ENCODE measurements around the gene OVAAL.

The OVAAL gene

DNA sequence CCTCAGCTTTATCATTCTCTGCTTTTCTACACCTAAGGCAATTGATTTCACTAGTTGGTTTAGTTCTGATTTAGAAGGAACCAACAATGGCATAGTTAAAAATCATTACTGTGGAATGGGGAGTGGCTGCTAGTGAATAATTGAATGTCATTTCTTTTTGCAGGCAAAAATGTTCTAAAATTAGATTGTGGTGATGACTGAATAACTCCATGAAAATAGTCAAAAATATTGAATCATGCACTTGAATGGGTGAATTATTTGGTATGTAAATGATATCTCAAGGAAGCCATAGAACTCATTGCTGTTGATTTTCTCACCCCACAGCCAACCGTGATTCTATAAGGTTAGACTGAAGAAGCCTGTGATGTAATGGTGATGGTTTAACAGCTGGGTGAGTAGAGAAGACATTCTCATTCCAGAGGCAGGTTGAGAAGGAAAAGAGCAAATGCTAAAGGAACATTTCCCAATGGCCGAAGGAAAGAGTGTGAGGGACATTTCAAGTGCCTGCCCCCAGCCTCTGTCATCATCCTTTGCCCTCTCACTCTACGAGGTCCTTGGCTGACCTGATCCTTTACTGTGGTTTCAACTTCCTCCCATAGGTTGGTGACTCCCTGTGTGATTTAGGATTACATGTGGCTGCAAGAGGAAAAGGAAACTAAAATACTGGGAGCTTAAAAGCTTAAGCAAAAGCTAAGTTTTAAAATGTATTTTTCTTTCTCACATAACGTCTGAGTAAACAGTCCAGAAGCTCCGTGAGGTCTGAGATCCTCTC, 12.5 kb downstream of the OVAAL start:
- no peak for DNase-seq

DNA sequence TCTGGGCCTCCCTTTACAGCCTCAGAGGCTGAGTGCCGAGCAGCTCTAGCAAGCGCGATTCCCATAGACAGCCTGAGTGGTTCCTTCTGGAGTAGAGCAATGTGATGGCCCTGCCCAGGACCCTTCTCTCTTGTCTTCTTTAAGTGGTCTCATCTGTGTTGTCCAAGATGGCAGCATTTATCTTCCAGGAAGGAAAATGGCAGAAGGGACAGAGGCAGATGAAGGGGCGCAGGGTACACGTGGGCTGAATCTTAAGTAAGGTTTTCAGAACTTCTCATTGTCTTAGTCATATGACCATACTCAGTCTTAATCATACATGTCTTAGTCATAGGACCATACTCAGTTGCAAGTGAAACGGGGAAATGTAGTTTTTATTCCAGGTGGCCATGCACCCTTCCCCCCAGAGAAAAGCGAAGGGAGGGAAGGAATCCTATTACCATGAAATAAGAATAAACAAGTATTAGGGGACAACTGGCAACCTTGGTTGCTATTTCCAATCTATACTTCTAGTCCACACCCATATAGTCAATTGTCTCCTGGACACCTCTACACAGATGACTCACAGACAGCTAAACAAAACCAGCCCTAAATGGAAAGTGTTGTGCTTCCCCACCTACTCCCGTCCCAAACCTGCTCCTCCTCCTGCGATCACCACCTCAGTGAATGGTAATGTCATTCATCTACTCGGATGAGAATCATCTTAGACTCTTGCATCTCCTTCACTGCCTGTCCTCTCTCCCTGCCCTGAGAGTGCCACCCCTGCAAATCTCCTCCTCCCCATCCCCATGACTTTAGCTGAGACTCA, 13.3 kb downstream of the OVAAL start:
- DNase-seq: peak; percentile 58

DNA sequence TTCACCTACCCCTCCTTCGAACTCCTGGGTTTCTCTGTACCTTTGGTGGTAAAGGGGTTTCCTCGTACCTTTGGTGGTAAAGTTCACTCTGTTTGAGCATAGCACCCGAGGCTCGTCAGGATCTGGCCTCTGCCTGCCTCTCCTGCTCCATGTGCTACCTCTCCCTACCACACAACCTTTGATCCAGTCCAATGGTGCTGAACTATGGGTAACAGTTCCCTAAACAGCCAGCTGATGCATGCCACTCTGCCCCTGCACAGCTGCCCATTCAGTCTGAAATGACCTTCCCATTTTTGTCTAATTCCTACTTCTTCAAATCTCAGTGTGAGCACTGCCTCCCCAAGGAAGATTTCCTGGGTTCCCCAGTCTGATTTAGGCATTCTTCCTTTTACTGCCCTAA, 14.0 kb downstream of the OVAAL start:
- no peak for DNase-seq

DNA sequence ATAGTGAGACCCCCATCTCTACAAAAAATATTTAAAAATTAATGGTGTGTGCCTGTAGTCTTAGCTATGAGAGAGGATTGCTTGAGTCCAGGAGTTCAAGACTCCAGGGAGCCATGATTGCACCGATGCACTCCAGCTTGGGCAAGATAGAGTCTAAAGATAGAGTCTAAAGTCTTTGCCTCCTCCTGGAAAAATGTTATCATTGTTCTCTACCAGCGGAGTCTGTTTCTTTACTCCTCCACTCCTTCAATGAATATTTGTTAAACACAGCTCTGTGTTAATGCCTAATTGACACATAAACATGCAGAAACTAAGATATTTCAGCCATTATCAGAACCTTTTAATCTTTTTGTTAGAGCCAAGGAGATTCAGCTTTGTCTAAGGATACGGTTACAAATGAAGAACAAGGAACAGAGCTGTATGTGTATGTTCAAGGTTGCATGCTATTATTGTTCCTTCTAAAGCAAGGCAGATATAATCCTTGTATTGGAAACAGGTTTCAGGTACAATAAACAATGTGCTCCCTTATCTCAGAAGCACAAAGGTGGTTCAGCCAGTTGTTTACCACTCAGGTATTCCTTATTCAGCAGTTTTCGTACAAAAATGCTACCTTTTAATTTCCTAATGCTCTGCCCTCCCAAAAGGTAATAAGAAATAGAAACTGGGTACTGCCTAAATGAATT, 15.4 kb downstream of the OVAAL start:
- DNase-seq: no peak

DNA sequence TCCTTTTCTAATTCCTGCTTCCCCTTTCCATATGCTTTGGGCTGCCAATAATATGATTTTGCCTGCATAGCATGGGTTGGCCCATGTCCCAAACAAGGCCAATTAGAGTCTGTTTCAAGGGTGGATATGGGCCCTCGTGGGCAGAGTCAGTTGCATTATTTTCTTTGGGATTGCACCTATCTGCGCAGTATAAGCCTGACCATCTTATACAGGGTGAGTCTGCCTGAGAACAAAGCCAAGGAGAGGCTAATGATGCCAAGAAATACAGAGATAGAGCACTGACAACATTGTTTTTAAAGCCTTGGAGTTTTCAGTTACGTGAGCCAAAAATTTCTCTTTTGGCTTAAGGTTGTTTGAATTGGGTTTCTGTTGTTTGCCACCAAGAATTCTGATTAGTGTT, 18.6 kb downstream of the OVAAL start:
- no peak for DNase-seq

DNA sequence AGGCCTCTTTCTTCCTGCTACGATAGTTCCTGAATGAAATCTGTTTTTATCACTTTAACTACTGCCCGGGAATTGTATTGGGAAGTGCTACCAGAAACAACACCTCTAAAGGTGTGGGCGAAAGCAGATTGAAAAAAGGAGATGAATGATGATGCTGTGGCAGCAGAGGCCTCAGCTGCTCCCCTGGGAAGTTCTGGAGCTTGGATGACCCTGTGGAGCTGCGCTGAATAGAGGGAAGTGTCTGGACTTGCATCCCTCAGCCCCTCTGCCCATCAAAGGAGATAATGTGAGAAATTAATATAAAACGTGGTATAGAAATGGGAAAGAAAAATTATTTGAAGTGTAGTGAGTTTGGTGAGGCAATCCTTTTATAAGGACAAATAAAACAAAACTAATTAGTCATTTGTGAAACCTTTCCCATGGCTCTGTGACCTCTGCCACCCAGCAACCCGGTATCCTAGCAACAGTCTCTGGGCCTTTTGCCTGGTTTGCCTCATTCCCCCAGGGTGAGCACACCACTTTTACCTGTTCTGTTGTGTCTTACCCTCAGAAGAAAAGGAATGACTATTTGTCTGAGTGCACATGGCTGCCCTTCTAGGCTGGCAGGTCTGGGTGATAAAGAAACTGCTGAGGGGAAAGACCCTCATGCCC, 21.3 kb downstream of the OVAAL start:
- DNase-seq: no peak

DNA sequence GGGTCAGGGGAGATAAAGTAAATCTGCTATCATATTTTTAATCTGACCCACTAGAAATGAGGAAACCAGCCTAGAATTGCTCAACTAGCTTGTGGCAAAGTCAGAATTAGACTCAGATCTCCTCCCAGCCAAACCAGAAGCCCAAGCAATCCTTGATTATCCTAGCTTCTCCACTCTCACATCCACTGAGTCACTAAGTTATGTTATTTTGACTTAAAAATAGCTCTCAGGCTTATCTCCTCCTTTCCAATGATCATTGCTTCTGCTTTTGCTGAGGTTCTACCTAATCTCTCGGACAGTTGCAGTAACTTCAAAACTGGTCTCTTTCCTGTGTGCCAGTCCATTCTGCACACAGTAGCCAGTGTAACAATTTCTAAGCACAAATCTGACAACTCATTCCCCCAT, 22.9 kb downstream of the OVAAL start:
- no peak for DNase-seq

DNA sequence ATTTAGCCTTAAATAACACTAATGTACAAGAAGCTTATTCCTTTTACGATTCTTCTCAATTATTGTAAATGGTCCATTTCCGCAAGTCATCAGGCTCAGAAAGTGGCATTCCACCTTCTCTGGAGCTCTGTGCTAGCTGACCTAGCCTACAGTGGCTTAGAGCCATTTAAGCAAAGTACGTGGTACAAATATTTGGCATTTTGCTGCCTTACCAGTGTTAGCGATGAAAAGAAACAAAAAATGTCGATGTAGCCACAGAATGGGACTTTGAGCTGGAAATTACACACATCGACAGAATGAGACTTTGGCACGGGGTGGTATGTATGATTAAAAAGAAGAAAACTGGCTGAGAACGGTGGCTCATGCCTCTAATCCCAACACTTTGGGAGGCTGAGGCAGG, 26.1 kb downstream of the OVAAL start:
- no peak for DNase-seq

DNA sequence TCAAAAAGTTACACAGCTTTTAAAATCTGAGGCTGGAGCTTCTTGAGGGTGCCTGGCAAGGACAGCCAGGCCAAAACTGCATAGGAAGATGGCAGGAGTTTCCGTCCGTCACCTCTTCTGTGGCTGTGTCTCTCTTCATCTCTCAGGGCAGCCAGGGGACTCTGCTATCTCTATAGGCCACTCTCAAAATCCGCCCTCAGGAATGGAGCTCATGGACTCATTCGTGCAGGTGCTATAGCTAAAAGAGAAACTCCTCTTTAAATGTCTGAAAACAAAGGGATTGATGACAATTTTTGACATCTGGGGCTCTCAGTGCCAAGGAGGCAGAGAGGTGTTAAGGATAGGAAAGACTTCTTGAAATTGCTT, 27.2 kb downstream of the OVAAL start:
- no peak for DNase-seq

DNA sequence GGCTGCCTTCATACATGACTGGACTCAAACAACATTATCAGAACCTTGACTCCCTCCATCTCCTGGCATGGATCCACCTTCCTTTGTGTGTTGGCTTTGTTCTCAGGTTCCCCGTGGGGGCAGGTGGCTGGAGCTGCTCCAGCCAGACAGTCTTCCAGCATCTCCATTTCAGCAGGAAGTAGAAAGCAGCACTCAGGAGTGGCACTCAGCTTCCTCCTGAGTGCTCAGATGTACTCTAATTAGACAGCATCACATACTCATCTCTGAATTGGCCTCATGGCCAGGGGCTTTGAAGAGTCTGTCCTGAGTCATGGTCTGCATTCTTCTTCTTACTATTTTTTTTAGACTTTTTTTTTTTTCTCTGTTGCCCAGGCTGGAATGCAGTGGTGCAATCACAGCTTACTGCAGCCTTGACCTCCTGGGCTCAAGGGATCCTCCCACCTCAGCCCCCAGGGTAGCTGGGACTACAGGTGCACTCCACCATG, 27.9 kb downstream of the OVAAL start:
- DNase-seq: no peak

DNA sequence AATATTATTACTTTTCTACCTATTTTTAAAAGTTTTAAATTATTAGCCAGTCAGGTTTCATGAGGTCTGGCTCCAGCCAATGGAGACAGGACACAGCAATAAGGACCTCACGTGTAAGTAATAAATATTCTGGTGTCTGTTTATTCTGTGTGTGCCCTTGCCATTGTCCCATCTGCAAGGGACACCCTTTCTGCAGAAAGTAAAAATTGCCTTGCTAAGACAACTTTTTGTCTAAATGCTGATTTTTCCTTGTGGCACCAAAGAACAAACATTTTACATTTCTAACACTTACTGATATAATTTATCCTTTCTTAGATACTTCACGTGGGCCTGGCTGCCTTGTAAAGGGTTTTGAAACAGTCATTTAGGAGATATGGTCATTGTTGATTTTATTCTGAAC, 29.4 kb downstream of the OVAAL start:
- DNase-seq: no peak

DNA sequence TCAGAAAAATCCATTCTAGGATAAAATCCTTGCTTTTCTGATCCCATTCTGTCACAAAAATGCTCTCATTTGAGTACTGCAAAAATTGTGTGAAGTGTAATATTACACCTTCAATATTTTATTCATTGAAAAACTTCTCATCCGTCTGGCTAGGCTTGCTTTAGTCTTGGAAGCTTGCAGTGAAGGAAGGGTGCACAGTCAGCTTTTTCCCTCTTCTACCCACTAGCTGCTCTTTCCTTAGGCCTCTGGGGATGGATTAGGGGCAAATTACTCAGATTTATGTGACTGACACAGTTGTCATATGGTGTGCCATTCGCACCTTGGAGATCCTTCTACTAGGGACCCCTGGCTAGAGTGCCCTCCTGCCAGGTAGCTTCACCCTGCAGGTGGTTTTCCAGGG, 32.1 kb downstream of the OVAAL start:
- DNase-seq: no peak

DNA sequence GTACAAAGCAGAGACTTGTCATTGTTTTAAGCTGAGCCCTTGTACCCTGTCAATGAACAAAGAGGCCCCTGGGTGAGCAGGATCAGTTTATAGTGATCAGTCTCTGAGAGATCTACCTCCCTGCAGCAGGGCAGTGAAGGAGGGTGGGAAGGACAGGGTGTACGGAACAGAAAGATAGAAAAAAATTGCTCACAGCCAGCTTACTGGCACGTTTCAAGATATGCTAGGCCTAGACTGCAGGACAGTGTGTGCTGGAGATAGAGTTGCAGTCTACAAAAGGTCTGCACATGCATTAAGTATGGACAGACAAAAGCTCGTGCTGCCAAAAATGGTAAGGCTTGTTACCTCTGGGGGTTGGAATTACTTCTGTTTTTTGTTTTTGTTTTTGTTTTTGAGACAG, 34.6 kb downstream of the OVAAL start:
- DNase-seq: no peak

DNA sequence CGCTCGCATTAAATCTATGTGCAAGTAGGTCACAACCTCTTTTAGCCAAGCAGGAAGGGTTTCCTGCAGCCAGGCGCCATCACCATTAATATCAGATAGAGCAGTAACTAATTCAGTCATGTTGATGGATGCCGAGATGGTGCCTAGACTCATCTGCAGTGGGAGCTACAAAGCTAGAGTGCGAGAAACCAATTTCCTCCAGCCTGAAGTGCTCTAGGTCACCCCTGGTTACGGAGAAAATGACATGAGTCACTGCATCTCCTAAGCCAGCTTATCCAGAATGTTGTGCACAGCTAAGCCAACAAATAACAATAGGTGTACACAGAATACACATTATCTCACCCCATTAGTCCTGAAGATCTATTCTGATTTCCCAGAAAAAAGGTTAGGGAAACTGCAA, 36.0 kb downstream of the OVAAL start:
- no peak for DNase-seq

DNA sequence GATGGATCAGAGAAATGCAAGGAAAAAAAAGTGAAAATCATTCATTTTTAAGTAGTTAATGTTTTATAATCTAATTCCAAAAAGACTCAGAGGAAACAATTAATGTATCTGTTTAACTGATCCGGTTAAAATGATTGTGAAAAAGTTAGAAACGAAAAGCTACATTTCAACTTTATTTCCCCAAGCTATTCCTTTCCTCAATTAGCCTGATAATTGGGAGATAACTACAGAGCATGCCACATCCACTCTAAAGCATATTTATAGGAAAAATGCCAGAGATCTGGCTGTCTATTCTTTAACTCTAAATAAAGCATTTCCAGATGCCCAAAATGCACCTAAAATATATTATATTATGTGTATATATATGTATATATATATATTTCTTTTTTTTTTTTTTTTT, 37.2 kb downstream of the OVAAL start:
- no peak for DNase-seq

DNA sequence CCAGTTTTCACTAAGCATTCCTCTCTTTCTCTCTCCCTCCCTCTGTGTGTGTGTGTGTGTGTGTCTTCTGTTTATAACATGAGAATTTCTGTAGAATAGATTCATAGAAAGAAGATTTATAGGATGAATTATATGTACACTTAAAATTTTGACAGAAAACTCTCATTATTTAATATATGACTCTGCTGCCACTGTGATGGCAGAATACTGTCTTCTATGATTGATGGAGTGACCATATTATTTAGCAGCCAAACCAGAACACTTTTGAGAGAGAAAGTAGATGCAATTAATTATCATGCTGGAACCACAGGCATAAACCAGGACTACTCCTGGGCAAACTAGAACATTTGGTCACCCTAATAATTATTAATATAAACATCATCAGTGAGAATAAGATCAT, 38.8 kb downstream of the OVAAL start:
- DNase-seq: no peak

DNA sequence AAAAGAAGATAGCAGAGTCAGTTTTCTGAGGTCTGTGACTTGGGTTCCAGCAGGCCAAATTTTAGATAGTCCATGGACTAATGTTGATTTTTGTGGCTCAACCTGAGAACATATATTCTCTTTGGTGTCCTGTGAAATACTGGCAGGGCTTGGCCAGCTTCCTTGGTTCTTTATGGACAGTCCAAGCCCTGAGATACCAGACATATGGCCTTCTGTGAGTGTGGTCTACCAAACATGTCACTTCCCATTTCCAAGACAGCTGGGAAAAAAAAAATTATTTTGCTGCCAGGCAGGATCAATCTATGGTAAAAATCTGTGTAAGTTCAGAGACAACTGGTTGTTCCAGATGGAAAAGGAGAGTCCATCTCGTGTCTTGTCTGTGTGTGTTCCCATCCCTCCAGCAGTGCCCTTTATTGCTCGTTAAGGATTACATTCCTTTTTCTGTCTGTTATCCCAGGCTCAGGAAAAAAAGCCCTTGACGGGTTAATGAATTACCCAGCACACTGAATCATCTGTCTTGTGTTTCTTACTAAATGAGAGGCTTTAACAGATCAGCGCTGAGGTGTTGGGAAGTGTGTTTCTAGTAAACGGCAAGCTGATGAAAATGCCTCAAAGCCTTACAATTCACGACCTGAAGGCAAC, 39.7 kb downstream of the OVAAL start:
- no peak for DNase-seq

DNA sequence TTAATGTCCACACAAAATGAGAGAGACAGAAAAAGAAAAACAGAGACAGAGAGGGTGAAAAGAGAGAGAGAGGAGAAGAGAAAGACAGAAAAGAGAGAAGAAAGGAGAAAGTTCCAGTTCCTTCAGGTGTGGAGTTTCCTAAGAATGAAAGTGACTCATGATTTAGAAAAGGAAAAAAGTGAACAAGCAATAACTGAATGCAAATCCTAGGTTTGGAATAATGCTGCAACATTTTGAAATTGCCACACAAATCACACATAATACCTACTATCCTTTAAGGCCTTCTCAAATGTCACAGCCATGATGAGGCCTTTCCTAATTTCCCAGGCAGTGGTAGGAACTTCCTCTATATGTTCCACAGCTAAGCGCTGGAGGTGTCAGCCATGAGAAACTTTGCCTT, 41.6 kb downstream of the OVAAL start:
- no peak for DNase-seq

DNA sequence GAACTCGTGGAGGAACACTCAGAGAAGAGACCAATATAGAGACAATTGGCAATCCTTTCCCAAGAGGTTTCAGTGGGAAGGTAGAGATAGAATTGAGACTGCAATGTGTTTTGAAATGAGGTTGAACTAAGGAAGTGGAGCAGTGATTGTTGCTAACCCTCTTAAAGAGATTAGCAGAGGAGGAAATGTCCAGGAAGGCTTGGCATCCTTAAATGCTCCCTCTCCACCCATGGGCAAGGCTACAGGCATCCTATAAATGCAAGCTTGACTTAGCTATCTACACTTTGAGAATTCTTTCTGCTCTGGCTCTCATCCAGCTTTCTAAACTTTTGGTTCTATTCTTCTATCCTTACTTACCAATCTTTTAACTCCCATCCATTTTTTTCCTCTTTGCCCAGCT, 42.7 kb downstream of the OVAAL start:
- DNase-seq: no peak

DNA sequence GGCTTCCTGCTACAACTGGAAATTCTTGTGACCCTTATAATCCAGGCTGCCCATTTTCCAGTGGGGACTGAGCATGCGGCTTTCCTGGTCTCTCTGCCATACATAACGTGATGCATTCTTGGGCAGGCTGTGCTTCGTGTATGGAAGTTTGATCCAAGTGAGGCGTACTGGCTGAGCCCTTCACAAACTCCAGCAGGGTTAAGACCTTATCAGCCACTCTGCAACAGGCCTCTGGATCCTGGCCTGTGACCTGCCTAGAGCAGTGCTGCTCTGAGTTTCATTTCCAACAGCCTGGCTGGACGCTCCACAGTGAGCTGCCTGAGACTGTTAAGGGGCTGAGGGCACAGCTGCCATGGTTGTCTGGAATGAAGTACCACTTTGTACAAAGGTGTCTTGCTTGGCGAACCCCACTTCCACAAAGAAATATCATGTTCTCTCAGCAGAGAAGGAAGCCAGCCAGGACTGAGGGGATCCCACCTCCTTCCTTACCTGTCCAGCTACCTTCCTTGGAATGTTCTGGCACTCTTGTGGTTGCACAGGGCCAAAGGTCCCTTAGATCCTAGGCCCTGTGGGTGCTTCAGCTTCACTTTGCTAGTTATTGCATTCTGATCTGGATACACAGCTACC, 44.6 kb downstream of the OVAAL start:
- DNase-seq: no peak

DNA sequence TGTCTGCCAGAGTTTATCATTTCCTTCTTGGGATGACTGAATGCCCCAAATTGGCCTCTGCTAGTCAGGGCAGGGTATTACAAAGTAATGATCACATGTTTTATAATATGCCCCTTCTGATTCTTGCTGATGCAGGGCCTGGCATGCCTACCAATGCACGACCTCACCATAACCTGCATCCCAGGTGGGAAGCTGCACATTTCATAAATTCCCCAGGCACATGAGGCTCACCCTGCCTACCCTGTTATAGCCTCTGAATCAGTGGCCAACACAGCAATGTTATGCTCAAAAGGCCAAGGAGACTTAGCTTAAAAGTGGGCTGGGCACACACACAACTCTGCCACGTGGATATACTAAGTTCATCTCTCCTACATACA, 45.1 kb downstream of the OVAAL start:
- DNase-seq: no peak

DNA sequence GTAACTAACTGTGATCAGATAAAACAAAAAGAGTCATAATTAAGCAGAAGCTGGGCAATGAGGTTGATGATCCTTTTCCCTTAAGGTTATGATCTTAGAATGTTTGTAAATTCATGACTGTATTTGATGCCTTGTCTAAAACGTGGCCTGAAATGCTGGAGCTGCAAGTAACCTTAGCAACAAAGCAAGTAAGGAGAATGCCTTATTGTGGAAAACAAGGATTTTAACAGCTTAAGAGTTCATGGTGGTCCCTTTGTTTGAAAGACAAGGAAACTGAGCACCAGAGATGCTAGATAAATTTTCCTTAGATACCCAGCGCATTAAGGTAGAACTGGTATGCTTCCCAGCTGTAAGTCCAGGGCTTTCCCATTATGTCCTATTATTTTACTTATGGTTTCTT, 47.4 kb downstream of the OVAAL start:
- DNase-seq: no peak

Data from stimulated activated CD8-positive, alpha-beta memory T cell treated with anti-CD3 and anti-CD28 coated beads, Interleukin-4, amount 100 ng/mL, for 48 hours (primary cell).